Kidney epithelial cell (primary cell): Measurements from ENCODE around the gene LRP3. TPM values are rescaled to one million over a fixed set of nuclear protein-coding genes. Genes with fewer than 3 reads are reported as not detected.

Source experiments
- DNase-seq: peaks from one replicate; pipeline ENCODE4 v3.0.0-alpha.2; 2010; ENCODE audit warnings: low read depth
- H3K27me3 ChIP-seq: 2 replicates; pipeline ENCODE4 v1.6.0; 2011; ENCODE audit warnings: low read length; ENCODE audit not compliant: control insufficient read depth, insufficient read depth
- H3K36me3 ChIP-seq: 2 replicates; pipeline ENCODE4 v1.5.1; 2011; ENCODE audit warnings: low read length; ENCODE audit not compliant: control insufficient read depth, insufficient read depth
- H3K4me3 ChIP-seq: 2 replicates; pipeline ENCODE4 v1.5.1; 2011; ENCODE audit warnings: low read depth, mild to moderate bottlenecking, control low read depth, low read length
- CTCF ChIP-seq: IDR thresholded peaks from 2 replicates; pipeline ENCODE4 v1.5.1; 2011; ENCODE audit warnings: mild to moderate bottlenecking, moderate library complexity, low read length, control low read depth, inconsistent platforms; ENCODE audit not compliant: insufficient read depth, poor library complexity, severe bottlenecking
- total RNA-seq: library from RNA; depleted of rRNA; stranded (reverse); fragments of >200 nt; gene quantifications from 2 replicates; pipeline ENCODE4 v1.2.3, GENCODE V29; 2015

Gene LRP3
- total RNA-seq, 1 donor from 2014 or later: 42.8 TPM

DNA sequence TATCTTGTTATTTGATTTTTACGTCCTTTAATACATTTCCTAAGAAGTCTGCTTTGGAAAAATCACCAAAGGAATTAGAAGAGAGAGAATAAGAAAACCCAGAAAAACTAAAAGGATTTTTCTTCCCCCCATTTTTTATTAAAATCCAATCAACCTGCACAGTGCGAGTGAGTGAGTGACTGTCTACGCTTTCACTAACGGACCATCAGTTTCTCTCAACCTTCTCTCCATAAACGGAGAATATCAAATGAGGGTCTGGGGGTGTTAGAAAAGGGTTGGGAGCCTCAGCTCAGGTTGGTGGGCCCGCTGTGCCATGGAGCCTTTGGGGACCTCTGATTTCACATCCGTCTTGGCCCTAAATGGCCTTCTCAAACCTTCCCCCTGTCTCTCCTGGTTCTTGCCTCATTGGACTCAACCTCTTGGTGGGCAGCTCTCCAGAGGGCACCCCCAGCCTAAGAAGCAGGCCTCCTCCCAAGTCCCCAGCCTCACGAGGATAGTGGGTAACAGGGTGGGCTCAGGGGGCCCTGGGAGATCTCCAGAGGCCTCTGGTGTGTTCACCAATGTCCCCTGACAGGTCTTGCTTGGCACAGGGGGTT lies 763 bp upstream of the LRP3 start:
- Histone ChIP-seq H3K27me3 (peaks cover 7% of the 10 kb centered on the region), H3K36me3 (no peaks in the 10 kb centered on the region), H3K4me3 (no peak overlapping the region)
- DNase-seq: no peak
- no peak for TF ChIP-seq CTCF

GRCh38 chr19:33194532-33194885 lies 379 bp downstream of the LRP3 start:
- Histone ChIP-seq H3K27me3 (peaks cover 7% of the 10 kb centered on the region), H3K4me3 (peak overlapping the region; percentile 33), H3K36me3 (no peaks in the 10 kb centered on the region)
- DNase-seq: no peak
- TF ChIP-seq CTCF: no peak

DNA sequence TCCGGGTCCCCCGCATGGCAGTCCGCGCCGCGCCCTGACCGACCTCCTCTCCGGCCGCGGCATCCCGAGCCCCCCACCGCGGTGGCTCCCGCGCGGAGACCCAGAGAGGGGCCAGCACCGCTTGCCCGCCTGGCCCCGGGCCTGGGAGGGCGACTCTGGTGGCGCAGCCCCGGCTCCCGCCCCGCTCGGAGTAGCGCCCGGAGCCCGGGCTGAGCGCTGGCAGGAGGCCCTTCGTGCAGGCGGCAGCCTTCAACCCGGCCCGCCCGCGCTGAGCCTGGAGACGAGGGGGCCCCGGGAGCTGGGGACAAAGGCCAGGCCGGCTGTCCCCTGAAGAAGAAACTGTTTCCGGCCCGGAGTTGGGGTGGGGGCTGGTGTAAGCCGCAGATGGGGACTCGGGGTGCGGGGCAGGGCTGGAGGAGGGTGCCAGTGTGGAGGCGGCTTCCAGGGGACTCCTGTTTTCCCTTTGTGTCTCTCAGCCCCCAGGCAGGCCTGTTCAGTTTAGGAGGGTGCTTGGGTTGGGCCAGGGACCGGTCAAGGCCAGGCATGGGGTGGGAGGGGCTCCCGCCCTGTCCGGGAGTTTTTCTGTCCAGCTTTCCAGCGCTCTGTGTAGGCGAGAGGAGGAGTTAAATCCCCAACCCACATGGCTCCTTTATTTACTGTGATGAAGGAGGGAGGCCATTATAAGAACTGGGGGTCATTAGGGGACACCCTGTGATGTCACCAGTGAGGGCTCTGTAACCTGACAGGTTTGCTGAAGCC lies 935 bp downstream of the LRP3 start:
- no peaks in the 10 kb centered on the region for H3K36me3 ChIP-seq
- TF ChIP-seq CTCF: no peak
- peaks cover 7% of the 10 kb centered on the region for H3K27me3 ChIP-seq
- peak overlapping the region; percentile 33 for H3K4me3 ChIP-seq
- no peak for DNase-seq

- TF ChIP-seq CTCF: no peak
- no peak for DNase-seq
- no peaks in the 10 kb centered on the region for H3K36me3 ChIP-seq
- H3K4me3 ChIP-seq: peak overlapping the region; percentile 33
- H3K27me3 ChIP-seq: peaks cover 4% of the 10 kb centered on the region
Measured at GRCh38 chr19:33195645-33196347, 1.7 kb downstream of the LRP3 start.

DNA sequence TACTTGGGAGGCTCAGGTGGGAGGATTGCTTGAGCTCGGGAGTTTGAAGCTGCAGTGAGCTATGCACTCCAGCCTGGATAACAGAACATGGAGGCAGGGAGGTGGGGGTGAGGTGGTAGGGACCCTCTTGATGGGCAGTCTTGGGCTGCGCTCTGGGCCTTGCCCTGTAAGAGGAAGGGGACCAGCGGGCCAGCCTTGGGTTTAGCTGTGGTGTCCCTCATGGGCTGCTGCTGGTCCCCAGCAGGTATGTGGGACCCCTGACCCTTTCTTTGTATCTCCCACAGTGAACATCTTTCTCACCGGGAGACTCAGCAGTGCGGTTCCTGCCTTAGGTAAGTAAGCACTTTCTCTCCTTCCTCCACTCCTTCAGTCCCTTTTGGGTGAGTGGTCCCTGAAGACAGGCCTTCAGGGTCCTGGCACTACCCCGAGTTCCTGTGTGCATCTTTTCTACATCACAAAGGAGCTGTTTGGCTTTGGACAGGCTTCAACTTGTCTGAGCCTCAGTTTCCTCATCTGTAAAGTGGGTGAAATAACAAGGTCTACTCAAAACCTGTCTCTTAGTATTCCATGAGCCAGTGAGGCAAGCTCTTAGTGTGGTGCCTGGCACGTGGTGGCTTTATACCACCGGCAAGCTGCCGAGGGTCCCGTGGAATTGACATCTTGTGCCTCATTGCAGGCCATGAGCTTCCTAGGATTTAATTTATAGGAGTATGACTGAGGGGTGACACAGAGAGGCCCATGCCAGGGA lies 2.5 kb downstream of the LRP3 start:
- Histone ChIP-seq H3K27me3 (peaks cover under 1% of the 10 kb centered on the region), H3K36me3 (no peaks in the 10 kb centered on the region), H3K4me3 (no peak overlapping the region)
- no peak for TF ChIP-seq CTCF
- no peak for DNase-seq
